Adrenal gland (tissue), 5 donors: ENCODE results near the gene TRMT2A.

Experiments used
- CTCF ChIP-seq, 6 experiments: fragments of 450-650 bp in 4 of 6; fragments of 200-600 bp in 2 of 6; sonication (generic) in 1 of 6; IDR thresholded peaks; 1 replicate in 5 of 6; 2 replicates in 1 of 6; pipeline versions ENCODE4 v1.5.1 to v1.8.0; 2016 to 2021; ENCODE audit warnings: antibody characterized with exemption in 6 of 6, mild to moderate bottlenecking in 2 of 6, moderate library complexity in 1 of 6
- POLR2A ChIP-seq, 2 donors: fragments of 450-650 bp; IDR thresholded peaks; one replicate each; pipeline ENCODE4 v1.6.1; 2017; ENCODE audit warnings: antibody characterized with exemption in 2 of 2, mild to moderate bottlenecking in 2 of 2, moderate library complexity in 1 of 2
- donor health status: DM: no; HTN: no; CAD: no.

DNA sequence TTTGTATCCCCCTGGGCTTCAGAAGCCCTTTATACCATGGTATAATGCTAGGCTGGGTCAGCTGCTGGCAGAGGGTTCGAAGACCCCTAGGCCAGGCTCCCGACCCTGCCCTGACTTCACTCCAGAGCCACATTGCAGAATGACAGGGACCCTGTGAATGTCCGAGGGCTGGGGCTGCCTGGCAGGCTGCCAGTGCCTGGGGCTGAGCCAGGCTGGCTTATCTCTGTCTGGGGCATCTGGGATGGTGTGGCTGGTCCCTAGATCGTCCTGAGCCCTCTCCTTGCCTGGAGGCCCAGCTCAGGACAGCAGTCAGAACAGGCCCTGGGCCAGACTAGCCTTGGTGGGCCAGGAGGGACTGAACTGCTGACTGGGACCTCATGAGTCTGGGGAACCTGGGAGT is 18.2 kb upstream of the TRMT2A start:
- TF ChIP-seq CTCF (IDR thresholded peaks at IDR 0.05) (no peak), POLR2A (IDR thresholded peaks at IDR 0.05) (no peak)
